Esophagus muscularis mucosa (tissue), 4 donors: ENCODE data around the gene TTC39B. TPM values are rescaled to one million over a fixed set of nuclear protein-coding genes. Genes with fewer than 3 reads are reported as not detected.

Experiments used
- DNase-seq: peaks from one replicate; pipeline ENCODE4 v3.0.0-alpha.2; 2017; ENCODE audit errors: extremely low spot score
- H3K27ac ChIP-seq, 4 donors: fragments of 200-600 bp; sonication (generic); replicated peaks in 1 of 4; 1 replicate in 3 of 4; 2 replicates in 1 of 4; pipeline ENCODE4 v1.5.1; 2016 to 2019; ENCODE audit warnings: mild to moderate bottlenecking in 1 of 4
- H3K27me3 ChIP-seq, 4 donors: fragments of 200-600 bp; sonication (generic); one replicate each; pipeline versions ENCODE4 v1.5.1 to v1.6.0; 2016 to 2019
- H3K36me3 ChIP-seq, 4 donors: fragments of 200-600 bp; sonication (generic); one replicate each; pipeline ENCODE4 v1.5.1; 2016 to 2019
- H3K4me1 ChIP-seq, 4 donors: fragments of 200-600 bp; sonication (generic); one replicate each; pipeline ENCODE4 v1.5.1; 2016 to 2019
- H3K4me3 ChIP-seq, 4 donors: fragments of 200-600 bp; sonication (generic); 1 replicate in 2 of 4; 2 replicates in 2 of 4; pipeline ENCODE4 v1.5.1; 2016 to 2019; ENCODE audit warnings: mild to moderate bottlenecking in 4 of 4, moderate library complexity in 1 of 4
- H3K9me3 ChIP-seq, 4 donors: fragments of 200-600 bp; sonication (generic); 1 replicate in 3 of 4; 2 replicates in 1 of 4; pipeline ENCODE4 v1.5.1; 2016 to 2019
- CTCF ChIP-seq, 3 experiments: fragments of 200-600 bp in 2 of 3; fragments of 450-650 bp in 1 of 3; sonication (generic) in 2 of 3; IDR thresholded peaks; one replicate each; pipeline ENCODE4 v1.5.1; 2017 to 2019; ENCODE audit warnings: antibody characterized with exemption in 3 of 3, mild to moderate bottlenecking in 2 of 3, moderate library complexity in 1 of 3
- EP300 ChIP-seq: sonication (generic); formaldehyde crosslinking; IDR thresholded peaks from one replicate; pipeline ENCODE4 v1.6.1; 2017; ENCODE audit warnings: antibody characterized with exemption
- POLR2A ChIP-seq: fragments of 450-650 bp; IDR thresholded peaks from one replicate; pipeline ENCODE4 v1.6.1; 2017; ENCODE audit warnings: antibody characterized with exemption, moderate library complexity, mild to moderate bottlenecking, low read depth
- POLR2AphosphoS5 ChIP-seq, 2 donors: sonication (generic); formaldehyde crosslinking; IDR thresholded peaks; one replicate each; pipeline ENCODE4 v1.6.1; 2017; ENCODE audit warnings: antibody characterized with exemption in 2 of 2
- WGBS: methylation state at CpG from one replicate; pipeline ENCODE4 v1.1.5; 2018; 5-methylcytosine and 5-hydroxymethylcytosine counted together
- intact Hi-C: fragments of 100-400 bp; cut with DNase I; formaldehyde crosslinking; loops from one replicate; pipeline ENCODE4 v1.15.1; 2023
- total RNA-seq, 4 donors: library from RNA; depleted of rRNA; stranded (reverse); fragments of >200 nt; gene quantifications; one replicate each; pipeline versions ENCODE4 v1.1.0 to v1.2.1, GENCODE V29; 2016

The TTC39B gene
- total RNA-seq, 4 donors from 2014 or later, result 8.3 to 13.4 (median 10.9) TPM

DNA sequence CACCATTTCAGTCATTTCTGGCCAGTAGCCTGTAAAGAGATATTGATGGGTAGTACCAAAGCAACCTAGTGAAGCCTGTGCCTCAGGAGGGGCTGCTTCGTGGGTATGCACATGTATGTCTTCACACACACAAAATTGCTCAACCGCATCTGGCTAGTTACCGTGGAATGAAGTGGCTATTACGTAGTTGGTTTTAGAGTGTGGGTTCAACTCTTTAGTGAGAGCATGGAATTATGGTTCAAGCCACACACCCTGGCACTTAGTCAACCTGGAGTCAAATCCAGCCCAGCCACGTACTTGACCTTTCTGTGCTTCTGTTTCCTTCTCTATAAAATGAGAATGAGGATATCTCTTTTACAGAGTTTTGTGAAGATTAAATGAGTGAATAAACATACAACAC lies 174.9 kb downstream of the TTC39B start:
- Histone ChIP-seq H3K27ac (no peak overlapping the region), H3K9me3 (no peaks in the 10 kb centered on the region), H3K27me3 (no peaks in the 10 kb centered on the region), H3K36me3 (no peaks in the 10 kb centered on the region), H3K4me1 (peaks cover 2 to 9% (median 7%) of the 10 kb centered on the region in 4 donors), H3K4me3 (no peak overlapping the region)
- DNase-seq, result no peak
- intact Hi-C loops, result no loop called here
- TF ChIP-seq CTCF (IDR thresholded peaks at IDR 0.05) (no peak), EP300 (no peak), POLR2AphosphoS5 (IDR thresholded peaks at IDR 0.05) (no peak), POLR2A (no peak)
- WGBS, result 87% methylated on average over 5 of the region's 5 CpGs

DNA sequence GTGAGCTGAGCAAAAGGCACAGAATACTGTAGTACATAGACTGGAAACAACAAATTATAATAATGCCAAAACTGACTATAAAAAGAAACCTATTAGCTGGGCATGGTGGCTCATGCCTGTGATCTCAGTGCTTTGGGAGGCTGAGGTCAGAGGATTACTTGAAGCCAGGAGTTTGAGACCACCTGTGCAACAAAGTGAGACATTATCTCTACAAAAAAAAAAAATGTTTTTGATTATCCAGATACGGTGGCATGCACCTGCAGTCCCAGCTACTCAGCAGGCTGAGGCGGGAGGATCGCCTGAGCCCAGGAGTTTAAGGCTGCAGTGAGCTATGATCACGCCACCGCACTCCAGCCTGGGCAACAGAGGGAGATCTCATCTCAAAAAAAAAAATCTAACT lies 175.9 kb downstream of the TTC39B start:
- Histone ChIP-seq H3K9me3 (no peaks in the 10 kb centered on the region), H3K4me1 (peaks cover 2 to 9% (median 7%) of the 10 kb centered on the region in 4 donors), H3K27ac (no peak overlapping the region), H3K27me3 (peaks cover 0 to 3% (median 0%) of the 10 kb centered on the region in 4 donors), H3K36me3 (no peaks in the 10 kb centered on the region), H3K4me3 (no peak overlapping the region)
- intact Hi-C loops, result no loop called here
- WGBS, result 92% methylated on average over 5 of the region's 5 CpGs
- TF ChIP-seq CTCF (IDR thresholded peaks at IDR 0.05) (no peak), POLR2AphosphoS5 (IDR thresholded peaks at IDR 0.05) (no peak), POLR2A (no peak), EP300 (no peak)
- no peak for DNase-seq

- H3K4me1 ChIP-seq, result no peaks in the 10 kb centered on the region
Observed at GRCh38 chr9:15127831-15128230, 179.2 kb downstream of the TTC39B start.

DNA sequence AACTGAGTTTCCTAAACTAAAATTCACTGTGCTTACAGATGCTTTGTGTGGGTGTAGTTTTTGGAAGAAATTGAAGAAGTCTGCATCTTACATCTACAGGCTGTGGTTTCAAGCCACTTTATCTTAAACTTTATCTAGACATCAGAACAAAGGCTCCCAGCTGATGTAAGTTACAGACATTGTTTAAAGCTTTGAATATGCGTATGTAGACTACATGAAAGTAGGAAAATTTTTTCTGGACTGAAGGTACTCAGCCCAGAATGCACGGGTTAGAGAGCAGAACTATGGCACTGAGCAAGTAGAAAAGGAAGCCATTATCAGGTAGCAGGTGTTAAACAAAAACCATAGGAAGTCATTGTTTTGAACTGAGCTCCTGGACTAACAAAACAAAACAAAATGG lies 185.4 kb downstream of the TTC39B start:
- H3K4me3 ChIP-seq, result no peak overlapping the region
- TF ChIP-seq CTCF (IDR thresholded peaks at IDR 0.05) (no peak), POLR2AphosphoS5 (IDR thresholded peaks at IDR 0.05) (no peak), EP300 (no peak), POLR2A (no peak)
- no peaks in the 10 kb centered on the region for H3K36me3 ChIP-seq
- H3K27ac ChIP-seq, result no peak overlapping the region
- WGBS, result 51% methylated on average over 2 of the region's 2 CpGs
- H3K27me3 ChIP-seq, result peaks cover 0 to 9% (median 0%) of the 10 kb centered on the region in 4 donors
- intact Hi-C loops, result no loop called here
- DNase-seq, result no peak
- H3K9me3 ChIP-seq, result no peaks in the 10 kb centered on the region
- no peaks in the 10 kb centered on the region for H3K4me1 ChIP-seq

More at GRCh38 chr9:15127831-15128230, 179.2 kb downstream of the TTC39B start:
- no peak overlapping the region for H3K27ac ChIP-seq
- DNase-seq, result no peak
- TF ChIP-seq POLR2AphosphoS5 (IDR thresholded peaks at IDR 0.05) (no peak), CTCF (IDR thresholded peaks at IDR 0.05) (no peak), EP300 (no peak), POLR2A (no peak)
- no peak overlapping the region for H3K4me3 ChIP-seq
- intact Hi-C loops, result no loop called here
- H3K36me3 ChIP-seq, result no peaks in the 10 kb centered on the region
- 91% methylated on average over 5 of the region's 5 CpGs for WGBS
- no peaks in the 10 kb centered on the region for H3K9me3 ChIP-seq
- H3K27me3 ChIP-seq, result peaks cover 0 to 9% (median 0%) of the 10 kb centered on the region in 4 donors

DNA sequence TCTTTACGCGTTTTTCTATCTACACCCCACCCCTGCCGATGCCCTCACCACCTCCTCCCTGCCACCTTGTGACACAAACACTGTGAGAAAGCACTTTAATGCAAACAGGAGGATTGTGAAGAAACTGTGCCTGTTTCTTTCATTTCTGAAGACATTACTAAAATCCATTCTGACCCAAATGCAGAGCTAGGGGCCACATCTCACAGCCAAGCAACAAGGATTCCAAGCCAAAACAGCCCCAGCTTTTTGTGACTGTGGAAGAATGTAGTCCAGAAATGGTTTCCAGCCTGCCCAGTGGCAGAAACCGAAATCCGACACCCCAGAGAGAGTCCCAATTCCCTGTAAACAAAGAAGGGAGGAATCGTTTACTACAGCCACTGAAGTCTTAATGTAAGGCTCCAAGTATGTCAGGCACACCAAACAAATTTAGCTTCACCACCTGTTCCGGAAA lies 190.9 kb downstream of the TTC39B start:
- WGBS, result 29% methylated on average over 7 of the region's 7 CpGs
- Histone ChIP-seq H3K36me3 (no peaks in the 10 kb centered on the region), H3K4me3 (peak overlapping the region in 1 of 4 donors; percentile 37), H3K4me1 (peaks cover 0 to 11% (median 0%) of the 10 kb centered on the region in 4 donors), H3K9me3 (no peaks in the 10 kb centered on the region), H3K27ac (no peak overlapping the region), H3K27me3 (no peaks in the 10 kb centered on the region)
- no peak for TF ChIP-seq POLR2AphosphoS5 (IDR thresholded peaks at IDR 0.05)
- no peak for TF ChIP-seq CTCF (IDR thresholded peaks at IDR 0.05)
- no peak for TF ChIP-seq EP300
- no peak for TF ChIP-seq POLR2A
- intact Hi-C loops, result no loop called here
- DNase-seq, result no peak
